Mucosa of descending colon (tissue), 3 donors: ENCODE results near the gene RAB11FIP4. TPM values are rescaled to one million over a fixed set of nuclear protein-coding genes. Genes with fewer than 3 reads are reported as not detected.

Source experiments
- ATAC-seq: fragments of 200-7000 bp; cut with Tn5 transposase; one replicate; pipeline ENCODE4 v1.9.1; 2020; ENCODE audit warnings: mild to moderate bottlenecking, moderate library complexity
- DNase-seq, 3 donors: peaks; one replicate each; pipeline ENCODE4 v3.0.0-alpha.2; 2020
- H3K36me3 ChIP-seq: fragments of 200-600 bp; one replicate; pipeline ENCODE4 v1.8.0; 2021; ENCODE audit warnings: low read depth, mild to moderate bottlenecking
- H3K4me1 ChIP-seq: fragments of 200-600 bp; one replicate; pipeline ENCODE4 v1.8.0; 2021; ENCODE audit warnings: low read depth, mild to moderate bottlenecking
- H3K4me3 ChIP-seq: fragments of 200-600 bp; one replicate; pipeline ENCODE4 v1.8.0; 2021; ENCODE audit warnings: mild to moderate bottlenecking
- H3K9me3 ChIP-seq: fragments of 200-600 bp; one replicate; pipeline ENCODE4 v1.8.0; 2021; ENCODE audit warnings: mild to moderate bottlenecking
- CTCF ChIP-seq: fragments of 200-600 bp; IDR thresholded peaks from one replicate; pipeline ENCODE4 v1.8.0; 2022; ENCODE audit warnings: antibody characterized with exemption, mild to moderate bottlenecking
- intact Hi-C, 2 donors: fragments of 100-400 bp; cut with DNase I in 1 of 2; cut with micrococcal nuclease in 1 of 2; formaldehyde crosslinking; loops; one replicate each; pipeline versions ENCODE4 v1.11.0 to v1.11.1; 2022; cut with DNase I, micrococcal nuclease
- total RNA-seq, 3 donors: library from RNA; stranded (reverse); fragmentation: NEBNext Ultra II Directional in 2 of 3; extraction: Animal tissue kit (Norgen Biotek cat#: 25700) in 2 of 3; gene quantifications; one replicate each; pipeline versions ENCODE4 v1.2.1 to v1.2.4, GENCODE V29; 2021 to 2023
- donor health status: DM: no; HTN: no; CAD: no; lungs with moderate emphysema.
- donor health status: DM: no; HTN: no; CAD: no.
- donor health status: DM: no; HTN: yes; CAD: no.

RAB11FIP4 gene
- total RNA-seq, 3 donors from 2014 or later = 24.5 to 49.9 (median 40.7) TPM

GRCh38 chr17:31414550-31414918, 23.1 kb downstream of the RAB11FIP4 start:
- ATAC-seq = no peak
- no peaks in the 10 kb centered on the region for H3K4me1 ChIP-seq
- no peak for TF ChIP-seq CTCF
- intact Hi-C loops = no loop called here
- H3K4me3 ChIP-seq = no peak overlapping the region
- peak in 1 of 3 donors; percentile 18 for DNase-seq
- H3K9me3 ChIP-seq = no peaks in the 10 kb centered on the region
- H3K36me3 ChIP-seq = no peaks in the 10 kb centered on the region

DNA sequence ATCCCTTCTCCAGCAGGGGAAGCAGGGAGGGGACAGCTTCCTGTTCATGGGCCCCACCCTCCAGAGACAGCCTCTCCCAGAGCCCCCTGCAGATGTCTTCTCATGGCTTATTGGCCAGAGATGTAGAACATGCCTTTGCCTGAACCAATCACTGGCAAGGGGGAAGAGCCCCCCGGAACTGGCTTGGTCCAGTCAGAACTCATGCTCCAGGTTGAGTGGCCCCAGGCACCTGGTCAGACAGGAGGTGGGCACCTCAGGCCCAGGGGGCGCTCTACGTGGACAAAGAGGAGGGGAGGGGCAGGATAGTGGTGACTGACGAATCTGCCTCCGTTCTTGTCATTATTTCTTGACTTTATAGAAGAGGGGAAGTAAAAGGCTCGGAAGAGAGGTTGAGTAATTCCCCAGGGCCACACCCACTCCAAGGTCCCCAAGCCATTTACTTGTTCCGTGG, 23.6 kb downstream of the RAB11FIP4 start:
- intact Hi-C loops = no loop called here
- no peaks in the 10 kb centered on the region for H3K9me3 ChIP-seq
- ATAC-seq (peak; percentile 69), DNase-seq (peak in 1 of 3 donors; percentile 19)
- no peak for TF ChIP-seq CTCF
- no peak overlapping the region for H3K4me3 ChIP-seq
- no peaks in the 10 kb centered on the region for H3K4me1 ChIP-seq
- H3K36me3 ChIP-seq = no peaks in the 10 kb centered on the region

- Histone ChIP-seq H3K4me3 (no peak overlapping the region), H3K4me1 (no peaks in the 10 kb centered on the region), H3K9me3 (no peaks in the 10 kb centered on the region), H3K36me3 (no peaks in the 10 kb centered on the region)
- DNase-seq (peak in 1 of 3 donors; percentile 34), ATAC-seq (no peak)
- TF ChIP-seq CTCF = no peak
- intact Hi-C loops = no loop called here
Measured at GRCh38 chr17:31415640-31416502, 24.4 kb downstream of the RAB11FIP4 start.

GRCh38 chr17:31416503-31416923, 25.0 kb downstream of the RAB11FIP4 start:
- no peak for ATAC-seq
- H3K4me3 ChIP-seq = no peak overlapping the region

DNA sequence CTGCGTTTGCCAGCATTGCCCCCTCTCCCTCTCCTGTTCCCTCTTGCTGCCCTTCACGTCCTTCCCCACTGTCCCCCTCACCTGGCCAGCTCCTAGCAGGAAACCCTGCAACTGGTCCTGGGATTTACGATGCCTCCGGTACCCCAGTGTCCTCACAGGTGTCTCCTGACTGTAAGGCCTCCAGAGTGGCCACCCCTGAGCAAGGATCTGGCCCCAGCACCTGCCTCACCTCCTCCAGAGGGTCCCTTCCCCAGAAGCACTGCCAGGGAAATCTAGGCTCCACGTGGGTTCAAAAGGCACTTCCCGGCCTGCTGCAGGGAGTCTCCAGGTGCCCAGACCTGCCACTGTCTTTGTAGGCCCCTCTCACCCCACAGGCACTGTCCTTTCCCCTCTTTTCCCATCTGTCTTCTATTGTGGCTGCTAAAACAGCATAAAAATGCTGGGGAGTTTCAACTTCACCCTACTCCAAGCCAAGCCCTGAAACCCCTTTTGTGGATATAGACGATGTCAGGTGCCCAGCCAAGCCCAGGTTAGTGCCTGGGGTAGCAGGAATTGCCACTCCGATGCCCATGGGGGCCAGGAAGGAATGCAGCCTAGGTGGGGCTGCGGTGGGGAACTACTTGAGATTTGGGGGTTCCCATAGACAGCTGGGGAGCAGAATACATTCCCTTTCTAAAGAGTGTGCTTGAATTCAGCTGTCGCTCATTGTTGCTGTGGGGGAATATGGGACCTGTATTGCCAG, 25.7 kb downstream of the RAB11FIP4 start:
- intact Hi-C loops = no loop called here
- no peaks in the 10 kb centered on the region for H3K9me3 ChIP-seq
- no peaks in the 10 kb centered on the region for H3K4me1 ChIP-seq
- TF ChIP-seq CTCF = no peak
- DNase-seq = peak in 1 of 3 donors; percentile 26
- ATAC-seq = no peak
- H3K4me3 ChIP-seq = no peak overlapping the region
- no peaks in the 10 kb centered on the region for H3K36me3 ChIP-seq

More at GRCh38 chr17:31416503-31416923, 25.0 kb downstream of the RAB11FIP4 start:
- intact Hi-C loops = no loop called here
- H3K4me1 ChIP-seq = no peaks in the 10 kb centered on the region
- no peaks in the 10 kb centered on the region for H3K36me3 ChIP-seq
- TF ChIP-seq CTCF = no peak
- H3K9me3 ChIP-seq = no peaks in the 10 kb centered on the region
- peak in 1 of 3 donors; percentile 17 for DNase-seq
